ENCODE measurements around the gene ANO10. TPM values are rescaled to one million over a fixed set of nuclear protein-coding genes. Genes with fewer than 3 reads are reported as not detected.
A peak's percentile ranks its signal among the peaks of the same experiment; 100 is the strongest.

ANO10 gene
- total RNA-seq, 1 donor from 2014 or later = 57.3 TPM

- Histone ChIP-seq H3K27me3 (ENCODE audit: control insufficient read depth, insufficient read depth, low read length) (no peaks in the 10 kb centered on the region), H3K36me3 (ENCODE audit: control insufficient read depth, insufficient read depth, low read length) (no peaks in the 10 kb centered on the region), H3K4me3 (ENCODE audit: low read depth, low read length) (no peak overlapping the region)
- TF ChIP-seq CTCF (IDR thresholded peaks at IDR 0.05; ENCODE audit: insufficient read depth, low read length, poor library complexity, severe bottlenecking) = no peak
- no peak for DNase-seq (ENCODE audit: low read depth)
Observed at GRCh38 chr3:43391621-43392020, 230.2 kb downstream of the ANO10 start.

- H3K27me3 ChIP-seq (ENCODE audit: control insufficient read depth, insufficient read depth, low read length) = no peaks in the 10 kb centered on the region
- TF ChIP-seq CTCF (IDR thresholded peaks at IDR 0.05; ENCODE audit: insufficient read depth, low read length, poor library complexity, severe bottlenecking) = no peak
- H3K36me3 ChIP-seq (ENCODE audit: control insufficient read depth, insufficient read depth, low read length) = no peaks in the 10 kb centered on the region
- no peak overlapping the region for H3K4me3 ChIP-seq (ENCODE audit: low read depth, low read length)
- no peak for DNase-seq (ENCODE audit: low read depth)
Observed at GRCh38 chr3:43390255-43390588, 231.6 kb downstream of the ANO10 start.

- Histone ChIP-seq H3K4me3 (ENCODE audit: low read depth, low read length) (no peak overlapping the region), H3K27me3 (ENCODE audit: control insufficient read depth, insufficient read depth, low read length) (no peaks in the 10 kb centered on the region), H3K36me3 (ENCODE audit: control insufficient read depth, insufficient read depth, low read length) (no peaks in the 10 kb centered on the region)
- peak; percentile 23 for DNase-seq (ENCODE audit: low read depth)
- no peak for TF ChIP-seq CTCF (IDR thresholded peaks at IDR 0.05; ENCODE audit: insufficient read depth, low read length, poor library complexity, severe bottlenecking)
Observed at GRCh38 chr3:43389388-43390254, 232.2 kb downstream of the ANO10 start.

GRCh38 chr3:43388915-43389314 is 232.9 kb downstream of the ANO10 start:
- Histone ChIP-seq H3K27me3 (ENCODE audit: control insufficient read depth, insufficient read depth, low read length) (no peaks in the 10 kb centered on the region), H3K4me3 (ENCODE audit: low read depth, low read length) (no peak overlapping the region), H3K36me3 (ENCODE audit: control insufficient read depth, insufficient read depth, low read length) (no peaks in the 10 kb centered on the region)
- DNase-seq (ENCODE audit: low read depth) = no peak
- TF ChIP-seq CTCF (IDR thresholded peaks at IDR 0.05; ENCODE audit: insufficient read depth, low read length, poor library complexity, severe bottlenecking) = no peak

- no peak for TF ChIP-seq CTCF (IDR thresholded peaks at IDR 0.05; ENCODE audit: insufficient read depth, low read length, poor library complexity, severe bottlenecking)
- no peaks in the 10 kb centered on the region for H3K27me3 ChIP-seq (ENCODE audit: control insufficient read depth, insufficient read depth, low read length)
- no peaks in the 10 kb centered on the region for H3K36me3 ChIP-seq (ENCODE audit: control insufficient read depth, insufficient read depth, low read length)
- no peak for DNase-seq (ENCODE audit: low read depth)
- no peak overlapping the region for H3K4me3 ChIP-seq (ENCODE audit: low read depth, low read length)
Observed at GRCh38 chr3:43388175-43388574, 233.6 kb downstream of the ANO10 start.

- DNase-seq (ENCODE audit: low read depth) = no peak
- Histone ChIP-seq H3K4me3 (ENCODE audit: low read depth, low read length) (no peak overlapping the region), H3K36me3 (ENCODE audit: control insufficient read depth, insufficient read depth, low read length) (no peaks in the 10 kb centered on the region), H3K27me3 (ENCODE audit: control insufficient read depth, insufficient read depth, low read length) (no peaks in the 10 kb centered on the region)
- TF ChIP-seq CTCF (IDR thresholded peaks at IDR 0.05; ENCODE audit: insufficient read depth, low read length, poor library complexity, severe bottlenecking) = no peak
Observed at GRCh38 chr3:43379343-43379742, 242.5 kb downstream of the ANO10 start.
